ENCODE data around the gene MBTPS1.

Gene MBTPS1

DNA sequence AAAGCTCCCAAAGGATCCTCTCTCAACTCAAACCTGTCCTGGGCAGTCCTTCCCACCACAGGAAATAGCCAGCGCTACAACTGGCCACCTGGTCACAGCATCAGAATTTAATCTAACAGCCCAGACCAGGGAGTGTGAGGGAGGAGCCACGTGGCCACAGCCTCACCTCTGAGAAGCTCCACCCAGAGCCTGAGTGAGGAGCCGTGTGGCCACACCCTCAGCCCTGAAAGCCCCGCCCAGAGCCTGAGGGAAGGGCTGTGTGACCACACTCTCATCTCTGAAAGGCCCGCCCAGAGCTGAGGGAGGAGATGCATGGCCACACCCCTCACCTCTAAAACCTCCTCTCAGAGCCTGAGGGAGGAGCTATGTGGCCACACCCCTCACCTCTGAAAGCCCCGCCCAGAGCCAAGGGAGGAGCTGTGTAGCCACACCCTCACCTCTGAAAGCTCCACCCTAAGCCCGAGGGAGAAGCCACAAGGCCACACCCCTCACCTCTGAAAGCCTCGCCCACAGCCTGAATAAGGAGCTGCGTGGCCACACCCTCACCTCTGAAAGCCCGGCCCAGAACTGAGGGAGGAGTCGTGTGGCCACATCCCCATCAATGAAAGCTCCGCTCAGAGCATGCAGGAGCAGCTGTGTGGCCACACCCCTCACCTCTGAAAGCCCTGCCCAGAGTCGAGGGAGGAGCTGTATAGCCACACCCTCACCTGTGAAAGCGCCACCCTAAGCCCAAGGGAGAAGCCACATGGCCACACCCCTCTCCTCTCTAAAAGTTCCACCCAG lies 102.8 kb downstream of the MBTPS1 start:
- H3K4me3 ChIP-seq (ENCODE audit: low read depth in 1 of 2, low read length in 2 of 2): no peak overlapping the region
- no peaks in the 10 kb centered on the region for H3K36me3 ChIP-seq (ENCODE audit: control insufficient read depth in 1 of 2, insufficient read depth in 2 of 2, low read length in 2 of 2)
- no peaks in the 10 kb centered on the region for H3K9me3 ChIP-seq (ENCODE audit: control insufficient read depth in 1 of 2, low read length in 2 of 2)
- H3K27me3 ChIP-seq (ENCODE audit: low read depth, low read length): no peaks in the 10 kb centered on the region
- H3K4me1 ChIP-seq (ENCODE audit: control insufficient read depth in 1 of 2, insufficient read depth in 2 of 2, low read length in 2 of 2): no peaks in the 10 kb centered on the region
- H3K27ac ChIP-seq (ENCODE audit: low read length): no peak overlapping the region

GRCh38 chr16:84009282-84009681 lies 107.5 kb downstream of the MBTPS1 start:
- Histone ChIP-seq H3K27me3 (ENCODE audit: low read depth, low read length) (no peaks in the 10 kb centered on the region), H3K9me3 (ENCODE audit: control insufficient read depth in 1 of 2, low read length in 2 of 2) (no peaks in the 10 kb centered on the region), H3K4me3 (ENCODE audit: low read depth in 1 of 2, low read length in 2 of 2) (no peak overlapping the region), H3K36me3 (ENCODE audit: control insufficient read depth in 1 of 2, insufficient read depth in 2 of 2, low read length in 2 of 2) (no peaks in the 10 kb centered on the region), H3K27ac (ENCODE audit: low read length) (no peak overlapping the region), H3K4me1 (ENCODE audit: control insufficient read depth in 1 of 2, insufficient read depth in 2 of 2, low read length in 2 of 2) (no peaks in the 10 kb centered on the region)

DNA sequence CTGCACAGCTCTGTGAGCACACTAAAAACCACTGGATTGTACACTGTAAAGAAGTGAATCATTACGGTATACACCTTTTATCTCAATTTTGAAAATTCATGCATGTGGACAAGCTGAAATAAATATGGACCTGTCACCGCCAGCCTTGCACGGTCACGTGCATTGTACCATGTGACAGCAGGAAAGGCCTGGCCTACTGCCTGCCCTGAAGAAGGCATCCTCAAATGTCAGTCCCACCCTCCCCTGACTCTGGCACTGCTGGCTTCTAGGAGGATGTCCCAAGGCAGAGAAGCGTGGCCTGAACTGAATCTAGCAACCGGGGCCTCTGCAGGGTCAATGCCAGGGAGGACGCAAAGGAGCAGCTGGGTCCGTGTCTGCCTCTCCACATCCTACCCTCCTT lies 108.8 kb downstream of the MBTPS1 start:
- no peak overlapping the region for H3K27ac ChIP-seq (ENCODE audit: low read length)
- H3K27me3 ChIP-seq (ENCODE audit: low read depth, low read length): no peaks in the 10 kb centered on the region

GRCh38 chr16:84007520-84007919 lies 109.2 kb downstream of the MBTPS1 start:
- H3K4me1 ChIP-seq (ENCODE audit: control insufficient read depth in 1 of 2, insufficient read depth in 2 of 2, low read length in 2 of 2): no peaks in the 10 kb centered on the region
- H3K27me3 ChIP-seq (ENCODE audit: low read depth, low read length): no peaks in the 10 kb centered on the region
- no peaks in the 10 kb centered on the region for H3K36me3 ChIP-seq (ENCODE audit: control insufficient read depth in 1 of 2, insufficient read depth in 2 of 2, low read length in 2 of 2)
- no peak overlapping the region for H3K27ac ChIP-seq (ENCODE audit: low read length)
- H3K9me3 ChIP-seq (ENCODE audit: control insufficient read depth in 1 of 2, low read length in 2 of 2): no peaks in the 10 kb centered on the region
- H3K4me3 ChIP-seq (ENCODE audit: low read depth in 1 of 2, low read length in 2 of 2): no peak overlapping the region

More for the DNA sequence above, 108.8 kb downstream of the MBTPS1 start:
- Histone ChIP-seq H3K4me1 (ENCODE audit: control insufficient read depth in 1 of 2, insufficient read depth in 2 of 2, low read length in 2 of 2) (no peaks in the 10 kb centered on the region), H3K36me3 (ENCODE audit: control insufficient read depth in 1 of 2, insufficient read depth in 2 of 2, low read length in 2 of 2) (no peaks in the 10 kb centered on the region), H3K4me3 (ENCODE audit: low read depth in 1 of 2, low read length in 2 of 2) (no peak overlapping the region), H3K9me3 (ENCODE audit: control insufficient read depth in 1 of 2, low read length in 2 of 2) (no peaks in the 10 kb centered on the region)

DNA sequence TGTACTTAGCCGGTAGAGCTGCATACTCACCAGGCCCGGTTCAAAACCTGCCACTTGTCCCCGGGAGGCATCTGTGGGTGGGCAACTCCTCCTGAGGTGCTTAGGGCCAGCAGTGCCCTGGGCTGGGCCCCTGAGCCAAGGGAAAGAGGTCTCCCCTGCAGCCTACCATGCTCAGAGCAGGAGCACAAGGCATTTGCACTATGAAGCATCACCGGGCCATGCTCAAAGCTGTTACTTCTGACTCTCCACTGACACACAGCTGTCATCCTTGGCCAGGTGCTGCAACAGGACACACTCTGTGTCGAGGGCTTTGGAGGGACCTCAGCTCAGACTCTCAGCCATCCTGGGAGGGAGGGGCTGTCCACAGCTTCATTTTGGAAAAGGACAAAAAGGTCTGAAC lies 111.4 kb downstream of the MBTPS1 start:
- Histone ChIP-seq H3K36me3 (ENCODE audit: control insufficient read depth in 1 of 2, insufficient read depth in 2 of 2, low read length in 2 of 2) (no peaks in the 10 kb centered on the region), H3K4me3 (ENCODE audit: low read depth in 1 of 2, low read length in 2 of 2) (no peak overlapping the region), H3K27ac (ENCODE audit: low read length) (no peak overlapping the region), H3K27me3 (ENCODE audit: low read depth, low read length) (no peaks in the 10 kb centered on the region), H3K9me3 (ENCODE audit: control insufficient read depth in 1 of 2, low read length in 2 of 2) (no peaks in the 10 kb centered on the region), H3K4me1 (ENCODE audit: control insufficient read depth in 1 of 2, insufficient read depth in 2 of 2, low read length in 2 of 2) (no peaks in the 10 kb centered on the region)

GRCh38 chr16:84004442-84004841 lies 112.3 kb downstream of the MBTPS1 start:
- H3K4me3 ChIP-seq (ENCODE audit: low read depth in 1 of 2, low read length in 2 of 2): no peak overlapping the region
- no peak overlapping the region for H3K27ac ChIP-seq (ENCODE audit: low read length)
- no peaks in the 10 kb centered on the region for H3K36me3 ChIP-seq (ENCODE audit: control insufficient read depth in 1 of 2, insufficient read depth in 2 of 2, low read length in 2 of 2)
- H3K9me3 ChIP-seq (ENCODE audit: control insufficient read depth in 1 of 2, low read length in 2 of 2): no peaks in the 10 kb centered on the region
- no peaks in the 10 kb centered on the region for H3K4me1 ChIP-seq (ENCODE audit: control insufficient read depth in 1 of 2, insufficient read depth in 2 of 2, low read length in 2 of 2)
- no peaks in the 10 kb centered on the region for H3K27me3 ChIP-seq (ENCODE audit: low read depth, low read length)

All from muscle layer of duodenum (tissue), 2 donors.